Tibial nerve (tissue), 4 donors: ENCODE data around the gene SOX9. TPM values are rescaled to one million over a fixed set of nuclear protein-coding genes. Genes with fewer than 3 reads are reported as not detected.

Source experiments
- DNase-seq, 2 donors: peaks; one replicate each; pipeline ENCODE4 v3.0.0-alpha.2; 2019; ENCODE audit warnings: low spot score in 2 of 2
- H3K27ac ChIP-seq, 4 donors: fragments of 200-600 bp; sonication (generic) in 3 of 4; one replicate each; pipeline ENCODE4 v1.5.1; 2017 to 2019; ENCODE audit warnings: mild to moderate bottlenecking in 1 of 4
- H3K27me3 ChIP-seq, 2 donors: fragments of 200-600 bp; sonication (generic) in 1 of 2; one replicate each; pipeline versions ENCODE4 v1.5.1 to v1.6.0; 2017 to 2019
- H3K36me3 ChIP-seq, 3 donors: fragments of 200-600 bp; sonication (generic); one replicate each; pipeline ENCODE4 v1.5.1; 2018 to 2019
- H3K4me1 ChIP-seq, 4 donors: fragments of 200-600 bp; sonication (generic) in 3 of 4; one replicate each; pipeline ENCODE4 v1.5.1; 2017 to 2019
- H3K4me3 ChIP-seq, 4 donors: fragments of 200-600 bp; sonication (generic) in 3 of 4; one replicate each; pipeline ENCODE4 v1.5.1; 2017 to 2019; ENCODE audit warnings: mild to moderate bottlenecking in 1 of 4, moderate library complexity in 1 of 4
- H3K9me3 ChIP-seq, 4 donors: fragments of 200-600 bp; sonication (generic) in 3 of 4; one replicate each; pipeline ENCODE4 v1.5.1; 2017 to 2019
- EP300 ChIP-seq, 2 donors: sonication (generic); formaldehyde crosslinking; IDR thresholded peaks; one replicate each; pipeline ENCODE4 v1.6.1; 2017; ENCODE audit warnings: antibody characterized with exemption in 2 of 2, mild to moderate bottlenecking in 1 of 2
- POLR2A ChIP-seq, 2 donors: fragments of 450-650 bp; IDR thresholded peaks; one replicate each; pipeline ENCODE4 v1.6.1; 2017; ENCODE audit warnings: antibody characterized with exemption in 2 of 2, mild to moderate bottlenecking in 2 of 2, moderate library complexity in 2 of 2
- WGBS, 2 donors: methylation state at CpG; one replicate each; pipeline ENCODE4 v1.1.5; 2018; 5-methylcytosine and 5-hydroxymethylcytosine counted together
- total RNA-seq, 4 donors: library from RNA; depleted of rRNA; stranded (reverse); fragments of >200 nt; gene quantifications; one replicate each; pipeline ENCODE4 v1.1.0, GENCODE V29; 2016
- TF ChIP-seq, protein P1 (sequence below), 5 experiments: fragments of 200-600 bp in 3 of 5; fragments of 450-650 bp in 2 of 5; sonication (generic) in 3 of 5; IDR thresholded peaks; one replicate each; pipeline ENCODE4 v1.5.1; 2016 to 2019; ENCODE audit warnings: antibody characterized with exemption in 5 of 5, mild to moderate bottlenecking in 3 of 5, moderate library complexity in 2 of 5

Gene SOX9
- total RNA-seq, 4 donors from 2014 or later: 6.6 to 22.9 (median 18.2) TPM

DNA sequence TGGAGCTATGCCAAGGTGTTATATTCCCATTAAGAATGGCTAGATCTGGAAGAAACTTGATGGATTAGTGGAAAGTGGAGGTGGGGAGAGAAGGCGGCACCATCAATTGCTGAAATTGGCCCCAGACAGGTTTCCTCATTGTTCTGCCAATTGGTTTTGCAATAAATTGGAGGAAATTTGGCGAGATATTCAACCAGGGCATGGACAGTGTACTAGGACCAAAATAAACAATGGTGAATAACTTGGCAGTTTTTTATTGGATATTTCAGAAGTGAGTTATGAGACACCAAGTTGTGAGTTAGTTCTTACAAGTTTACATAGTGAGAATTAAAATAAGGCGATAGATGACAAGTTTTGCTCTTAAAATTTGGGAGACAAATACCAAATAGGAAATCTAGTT lies 41.1 kb upstream of the SOX9 start:
- no peak overlapping the region for H3K4me3 ChIP-seq
- no peaks in the 10 kb centered on the region for H3K27me3 ChIP-seq
- no peak for DNase-seq
- 71 to 72% methylated on average over 3 of the region's 3 CpGs for WGBS, 2 donors
- no peaks in the 10 kb centered on the region for H3K4me1 ChIP-seq
- H3K36me3 ChIP-seq: no peaks in the 10 kb centered on the region
- TF ChIP-seq EP300 (IDR thresholded peaks at IDR 0.05) (no peak), POLR2A (IDR thresholded peaks at IDR 0.05) (no peak)
- TF ChIP-seq, protein P1, sequence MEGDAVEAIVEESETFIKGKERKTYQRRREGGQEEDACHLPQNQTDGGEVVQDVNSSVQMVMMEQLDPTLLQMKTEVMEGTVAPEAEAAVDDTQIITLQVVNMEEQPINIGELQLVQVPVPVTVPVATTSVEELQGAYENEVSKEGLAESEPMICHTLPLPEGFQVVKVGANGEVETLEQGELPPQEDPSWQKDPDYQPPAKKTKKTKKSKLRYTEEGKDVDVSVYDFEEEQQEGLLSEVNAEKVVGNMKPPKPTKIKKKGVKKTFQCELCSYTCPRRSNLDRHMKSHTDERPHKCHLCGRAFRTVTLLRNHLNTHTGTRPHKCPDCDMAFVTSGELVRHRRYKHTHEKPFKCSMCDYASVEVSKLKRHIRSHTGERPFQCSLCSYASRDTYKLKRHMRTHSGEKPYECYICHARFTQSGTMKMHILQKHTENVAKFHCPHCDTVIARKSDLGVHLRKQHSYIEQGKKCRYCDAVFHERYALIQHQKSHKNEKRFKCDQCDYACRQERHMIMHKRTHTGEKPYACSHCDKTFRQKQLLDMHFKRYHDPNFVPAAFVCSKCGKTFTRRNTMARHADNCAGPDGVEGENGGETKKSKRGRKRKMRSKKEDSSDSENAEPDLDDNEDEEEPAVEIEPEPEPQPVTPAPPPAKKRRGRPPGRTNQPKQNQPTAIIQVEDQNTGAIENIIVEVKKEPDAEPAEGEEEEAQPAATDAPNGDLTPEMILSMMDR (IDR thresholded peaks at IDR 0.05): no peak
- no peaks in the 10 kb centered on the region for H3K9me3 ChIP-seq
- no peak overlapping the region for H3K27ac ChIP-seq

DNA sequence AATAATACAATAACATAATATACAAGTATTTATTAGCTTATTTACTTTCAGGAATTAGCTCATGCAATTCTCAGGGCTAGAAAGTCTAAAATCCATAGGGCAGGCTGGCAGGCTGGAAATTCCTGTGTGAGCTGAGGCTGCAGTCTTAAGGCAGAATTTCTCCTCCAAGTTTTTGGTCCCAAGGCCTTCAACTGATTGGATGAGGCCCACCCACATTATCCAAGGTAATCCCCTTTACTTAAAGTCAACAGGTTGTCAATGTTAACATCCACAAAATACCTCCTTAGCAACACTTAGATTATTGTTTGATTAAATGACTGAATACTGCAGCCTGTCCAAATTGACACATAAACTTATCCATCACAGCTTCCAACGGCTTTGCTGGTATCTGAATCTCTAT lies 32.9 kb upstream of the SOX9 start:
- no peak overlapping the region for H3K4me3 ChIP-seq
- H3K36me3 ChIP-seq: no peaks in the 10 kb centered on the region
- no peaks in the 10 kb centered on the region for H3K9me3 ChIP-seq
- H3K27ac ChIP-seq: no peak overlapping the region
- TF ChIP-seq, protein P1 (IDR thresholded peaks at IDR 0.05): no peak
- no peak for TF ChIP-seq POLR2A (IDR thresholded peaks at IDR 0.05)
- TF ChIP-seq EP300 (IDR thresholded peaks at IDR 0.05): no peak
- DNase-seq: no peak
- H3K27me3 ChIP-seq: no peaks in the 10 kb centered on the region
- 92 to 93% methylated on average over 1 of the region's 1 CpG for WGBS, 2 donors
- H3K4me1 ChIP-seq: no peaks in the 10 kb centered on the region

DNA sequence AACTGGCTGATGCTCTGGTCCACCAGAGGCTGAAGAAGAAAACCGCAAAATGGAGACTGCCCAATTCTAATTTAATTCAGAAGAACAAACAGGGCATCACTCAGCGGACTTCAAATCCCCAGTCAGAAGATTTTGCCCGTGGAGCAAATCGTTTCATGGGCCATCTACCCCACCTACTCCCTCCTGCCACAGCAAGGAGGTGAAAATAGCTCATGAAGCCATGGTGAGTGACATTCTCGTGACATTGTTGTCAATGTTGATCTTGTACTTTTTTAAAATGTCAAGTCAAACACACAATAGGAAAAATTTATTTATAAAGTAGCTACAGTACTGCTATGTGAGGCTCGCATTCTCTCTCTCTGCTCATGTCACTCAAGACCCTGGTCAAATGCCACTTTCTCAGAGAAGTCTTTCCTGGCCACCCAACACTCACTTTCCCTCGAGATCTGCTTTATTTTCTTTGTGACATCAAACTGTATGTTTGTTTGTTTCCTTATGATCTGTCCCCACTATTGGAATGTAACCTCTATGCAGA lies 31.3 kb upstream of the SOX9 start:
- TF ChIP-seq POLR2A (IDR thresholded peaks at IDR 0.05): no peak
- TF ChIP-seq, protein P1 (IDR thresholded peaks at IDR 0.05): no peak
- no peak for TF ChIP-seq EP300 (IDR thresholded peaks at IDR 0.05)

DNA sequence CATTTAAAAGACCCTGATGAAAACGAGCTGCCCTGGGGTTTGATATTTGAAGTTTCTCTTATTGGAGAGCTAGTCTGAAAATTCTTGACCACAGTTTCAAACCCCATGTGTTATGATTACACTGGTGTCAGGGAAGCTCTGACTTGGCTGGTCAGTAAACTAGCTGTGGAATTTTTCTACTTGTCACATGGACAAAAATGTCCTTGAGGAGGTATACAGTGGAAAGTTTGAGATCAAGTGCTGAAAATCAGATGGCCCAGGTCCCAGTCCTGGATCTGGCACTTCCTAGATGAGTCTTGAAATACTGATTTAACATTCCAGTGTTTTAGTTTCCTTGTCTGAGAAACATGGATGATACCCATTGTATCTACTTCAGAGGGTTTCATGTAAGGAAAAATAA lies 30.7 kb upstream of the SOX9 start:
- WGBS, 2 donors: 25 to 48% methylated on average over 1 of the region's 1 CpG
- Histone ChIP-seq H3K36me3 (no peaks in the 10 kb centered on the region), H3K27ac (no peak overlapping the region), H3K27me3 (no peaks in the 10 kb centered on the region), H3K9me3 (no peaks in the 10 kb centered on the region), H3K4me3 (no peak overlapping the region), H3K4me1 (no peaks in the 10 kb centered on the region)
- TF ChIP-seq, protein P1 (IDR thresholded peaks at IDR 0.05): no peak
- TF ChIP-seq POLR2A (IDR thresholded peaks at IDR 0.05) (no peak), EP300 (IDR thresholded peaks at IDR 0.05) (no peak)
- no peak for DNase-seq

More for the DNA sequence above, 31.3 kb upstream of the SOX9 start:
- no peak overlapping the region for H3K27ac ChIP-seq
- H3K27me3 ChIP-seq: no peaks in the 10 kb centered on the region
- no peak overlapping the region for H3K4me3 ChIP-seq
- WGBS, 2 donors: 58 to 70% methylated on average over 7 of the region's 7 CpGs
- H3K9me3 ChIP-seq: no peaks in the 10 kb centered on the region
- DNase-seq: no peak
- H3K36me3 ChIP-seq: no peaks in the 10 kb centered on the region
- no peaks in the 10 kb centered on the region for H3K4me1 ChIP-seq

DNA sequence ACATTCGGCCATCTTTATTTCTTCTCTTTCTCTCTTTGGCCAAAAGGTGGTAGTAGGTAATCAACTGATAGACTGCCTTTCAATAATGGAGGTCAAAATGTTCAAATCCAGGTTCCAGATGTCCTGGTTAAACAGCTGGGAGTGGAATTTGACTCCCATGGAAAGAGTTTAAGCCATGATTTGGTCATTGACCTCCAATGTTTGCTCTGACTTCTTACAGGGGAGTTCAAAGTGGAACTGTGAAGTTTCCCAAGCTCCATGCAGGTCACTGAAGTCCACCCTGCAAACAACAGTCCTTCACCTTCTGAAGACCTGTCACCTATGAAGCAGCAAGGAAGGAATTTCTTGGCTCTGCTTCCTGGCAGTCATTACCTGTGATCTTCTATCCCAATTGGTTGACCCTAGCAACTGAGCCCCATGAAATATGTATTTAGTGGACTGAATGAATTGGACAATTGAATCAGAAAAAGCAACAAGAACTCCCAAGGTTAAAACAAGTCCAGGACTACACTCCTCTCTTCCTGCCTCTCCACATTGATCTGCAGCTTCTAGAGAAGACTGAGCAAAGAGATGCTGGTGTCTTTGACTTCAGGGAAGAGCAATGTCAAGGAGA lies 28.0 kb upstream of the SOX9 start:
- Histone ChIP-seq H3K4me1 (no peaks in the 10 kb centered on the region), H3K4me3 (no peak overlapping the region), H3K36me3 (no peaks in the 10 kb centered on the region), H3K9me3 (no peaks in the 10 kb centered on the region), H3K27me3 (no peaks in the 10 kb centered on the region), H3K27ac (no peak overlapping the region)
- WGBS, 2 donors: 41 to 86% methylated on average over 1 of the region's 1 CpG
- TF ChIP-seq, protein P1 (IDR thresholded peaks at IDR 0.05): no peak
- TF ChIP-seq POLR2A (IDR thresholded peaks at IDR 0.05): no peak
- DNase-seq: no peak
